GM19035 (cell line): ENCODE data around the gene LRRC4C.

ENCODE experiments used
- ATAC-seq: cut with Tn5 transposase; IDR thresholded peaks from one replicate; pipeline ENCODE4 v1.9.1; 2021; ENCODE audit not compliant: unreplicated experiment

LRRC4C gene

DNA sequence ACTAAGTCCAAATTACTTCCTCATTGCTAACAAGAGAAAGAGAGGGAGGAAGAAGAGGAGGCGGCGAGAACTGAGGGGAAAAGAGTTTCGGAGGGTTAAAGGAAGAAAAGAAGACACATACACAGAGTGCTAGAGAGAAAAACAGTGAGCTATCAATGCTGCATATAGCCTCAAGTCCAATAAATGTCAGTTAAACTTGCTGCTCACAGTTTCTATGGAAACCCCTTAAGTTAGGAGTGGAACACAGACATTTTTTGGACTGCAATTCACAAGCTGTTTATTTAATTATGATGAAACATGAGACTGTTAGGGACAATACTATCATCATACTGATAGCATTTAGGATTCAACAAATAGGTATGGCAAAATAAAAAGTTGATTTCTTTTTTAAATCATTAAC, 1320.4 kb downstream of the LRRC4C start:
- ATAC-seq, result no peak

DNA sequence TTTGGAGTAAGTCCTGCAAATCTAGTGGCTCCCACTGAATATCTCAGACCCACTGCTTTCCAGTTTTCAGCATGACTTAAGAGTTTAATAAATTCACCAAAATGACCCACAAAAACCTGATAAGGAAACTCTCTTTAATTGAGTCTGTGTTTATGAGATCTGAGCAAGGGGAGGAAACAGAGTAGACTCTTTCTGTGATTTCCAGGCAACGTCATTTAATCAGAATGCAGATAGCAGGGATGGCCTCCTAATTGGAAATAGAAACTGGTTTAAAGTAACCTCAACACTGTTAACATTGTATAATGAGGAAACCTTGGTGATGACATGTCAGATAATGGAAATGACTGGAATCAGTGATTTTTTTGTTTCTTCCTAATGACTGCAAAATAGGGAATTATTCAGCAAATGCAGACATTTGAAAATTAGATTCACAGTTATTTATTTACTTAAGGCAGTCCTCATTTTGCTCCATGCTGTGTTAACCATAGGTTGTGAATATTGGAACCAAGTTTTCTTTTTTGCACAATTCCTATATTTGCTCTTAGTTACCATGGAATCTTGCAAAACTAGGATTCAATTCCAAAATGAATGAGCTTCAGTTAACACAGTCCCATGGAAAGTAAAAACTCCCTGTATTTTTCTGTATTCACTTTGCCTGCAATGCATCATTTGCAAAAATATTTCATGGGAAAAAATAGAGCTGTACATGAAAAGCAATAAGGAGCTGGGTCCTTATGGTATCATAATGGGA, 1324.5 kb downstream of the LRRC4C start:
- no peak for ATAC-seq

DNA sequence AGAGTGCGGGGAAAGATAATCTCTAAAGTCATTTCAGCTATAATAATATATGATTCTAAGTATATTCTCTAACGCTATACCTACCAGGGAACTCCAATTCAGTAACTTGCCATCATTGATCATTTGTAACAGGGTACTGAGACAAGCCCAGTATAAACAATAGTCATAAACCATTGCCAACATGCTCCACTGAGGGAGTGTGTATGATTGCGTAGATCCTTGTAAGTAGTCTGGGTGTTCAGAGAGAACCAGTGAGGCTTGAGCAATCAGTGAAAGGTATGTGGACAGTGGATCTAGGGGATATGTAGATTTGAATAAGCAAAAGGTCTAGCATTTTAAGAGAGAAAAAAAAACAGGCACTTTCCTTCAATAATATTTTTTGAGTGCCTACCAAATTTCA, 1326.0 kb downstream of the LRRC4C start:
- no peak for ATAC-seq

DNA sequence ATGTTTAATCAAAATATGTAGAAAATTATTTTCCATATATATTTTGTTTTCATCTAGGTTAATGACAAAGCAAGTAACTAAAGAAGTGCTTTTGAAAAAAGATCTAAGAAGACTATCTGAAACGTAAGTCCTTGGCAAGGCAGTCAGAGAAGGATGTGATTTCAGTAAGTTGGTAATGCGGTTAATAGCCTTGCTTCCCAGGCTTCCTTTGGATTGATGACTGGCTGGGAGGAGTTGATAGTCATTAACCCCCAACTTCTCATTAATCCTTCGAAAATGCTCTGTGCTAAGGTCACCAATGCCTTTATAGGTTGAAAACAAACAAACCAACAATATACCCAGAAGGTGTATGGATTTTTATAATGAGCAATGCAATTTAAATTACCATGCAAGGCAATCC, 1326.5 kb downstream of the LRRC4C start:
- no peak for ATAC-seq

DNA sequence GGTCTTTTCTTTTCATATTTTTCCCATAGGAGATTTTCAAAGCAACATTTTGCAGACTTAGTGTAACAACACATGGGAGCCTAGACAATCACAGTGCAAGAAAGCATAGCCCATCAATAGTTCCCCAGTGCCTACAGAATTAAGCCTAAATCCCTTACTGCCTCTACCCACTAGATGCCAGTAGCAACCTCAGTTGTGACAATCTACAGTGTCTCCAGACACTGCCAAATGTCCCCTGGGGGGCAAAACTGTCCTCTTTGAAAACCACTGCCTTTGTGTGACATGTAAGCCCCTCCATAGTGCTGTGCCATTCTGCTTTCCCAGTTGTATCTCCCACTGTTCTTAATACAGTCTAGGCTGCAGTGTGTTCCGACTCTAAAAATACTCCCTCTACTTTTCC, 1329.0 kb downstream of the LRRC4C start:
- no peak for ATAC-seq

DNA sequence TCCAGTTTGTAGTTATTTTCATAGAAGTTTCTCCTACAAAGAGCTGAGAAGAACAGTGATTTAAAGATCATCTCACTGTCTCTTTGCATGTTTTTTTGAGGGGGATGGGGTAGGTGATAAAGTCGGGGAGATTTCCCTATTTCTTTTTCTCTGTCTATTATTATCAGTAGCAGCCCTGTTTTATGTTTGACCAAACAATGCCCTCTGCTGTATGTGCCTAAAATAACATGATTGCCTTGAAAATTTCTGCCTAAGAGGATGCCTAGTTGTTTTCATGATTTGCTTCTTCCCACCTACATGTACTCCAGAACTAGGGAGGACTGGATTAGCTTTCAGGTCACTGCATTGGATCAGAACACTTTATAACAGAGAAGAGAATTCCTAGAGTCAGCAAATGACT, 1330.2 kb downstream of the LRRC4C start:
- ATAC-seq, result no peak

DNA sequence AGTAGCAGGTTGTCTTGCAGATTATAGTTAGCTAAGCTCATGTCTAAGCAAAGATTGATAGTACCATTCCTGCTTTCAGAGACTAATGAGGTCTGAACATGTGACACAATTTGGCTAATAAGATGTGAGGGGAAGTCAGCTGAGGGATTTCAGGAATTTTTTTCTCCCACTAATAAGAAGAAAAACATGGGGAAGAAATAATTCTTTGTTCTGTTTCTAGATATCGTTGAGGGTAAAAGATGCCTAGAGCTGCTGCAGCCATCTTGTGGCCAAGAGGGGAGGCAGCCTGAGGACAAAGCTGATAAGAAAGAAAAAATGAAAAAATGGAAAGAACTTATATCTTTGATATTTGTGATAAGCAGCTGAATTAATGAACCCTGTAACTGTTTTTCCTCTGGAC, 1334.4 kb downstream of the LRRC4C start:
- no peak for ATAC-seq

DNA sequence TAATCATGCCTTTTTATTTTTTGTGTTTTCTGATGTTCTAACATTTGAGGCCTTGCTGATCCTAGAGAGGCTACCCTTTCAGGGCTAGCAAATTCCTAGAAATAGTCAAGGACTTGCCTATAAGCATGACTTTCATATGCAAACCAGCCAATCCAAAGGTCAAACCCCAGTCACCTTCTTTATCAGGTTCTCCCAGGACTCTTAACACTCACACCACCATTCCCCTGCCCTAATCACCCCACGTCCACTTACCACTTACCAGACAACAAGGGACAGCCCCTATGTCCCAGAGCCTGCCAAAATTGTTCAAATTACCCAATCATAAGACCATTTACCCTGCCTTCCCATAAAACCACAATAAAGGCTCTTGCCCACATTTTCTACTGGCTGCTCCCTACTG, 1339.8 kb downstream of the LRRC4C start:
- ATAC-seq, result no peak

DNA sequence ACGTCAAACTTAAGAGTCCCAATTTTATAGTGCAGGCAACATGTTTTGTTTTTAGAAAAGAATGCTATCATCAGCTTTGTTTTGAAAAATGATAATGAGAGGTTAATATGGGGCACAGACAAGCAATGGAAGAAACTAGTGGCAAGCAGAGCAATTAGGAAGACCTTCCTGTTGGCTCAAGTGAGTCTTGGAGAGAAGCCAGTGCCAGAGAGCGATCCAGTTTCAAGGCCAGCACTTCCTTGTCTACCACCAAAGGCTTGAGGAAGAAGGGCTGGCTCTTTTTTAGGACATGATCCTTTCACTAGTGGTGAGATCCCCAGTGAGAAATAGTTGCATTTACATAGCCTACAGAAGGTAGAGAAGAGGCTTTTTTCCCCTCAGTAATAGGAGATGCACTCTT, 1340.7 kb downstream of the LRRC4C start:
- ATAC-seq, result no peak

DNA sequence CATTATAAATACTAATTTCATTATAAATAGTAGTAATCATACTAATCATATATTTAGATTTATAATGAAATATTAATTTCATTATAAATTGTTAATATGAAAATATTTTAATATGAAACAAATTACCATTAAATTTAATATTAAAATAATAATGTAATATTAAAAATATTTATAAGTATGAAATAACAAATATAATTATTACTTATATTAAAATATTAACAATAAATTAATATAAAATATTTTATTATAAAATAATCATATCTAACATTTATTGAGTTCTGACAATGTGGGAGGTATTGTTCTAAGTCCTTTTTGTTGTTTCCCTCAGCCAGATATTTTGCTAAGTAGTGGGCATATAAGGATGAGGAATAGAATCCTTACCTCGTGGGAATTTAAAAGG, 1341.4 kb downstream of the LRRC4C start:
- no peak for ATAC-seq

DNA sequence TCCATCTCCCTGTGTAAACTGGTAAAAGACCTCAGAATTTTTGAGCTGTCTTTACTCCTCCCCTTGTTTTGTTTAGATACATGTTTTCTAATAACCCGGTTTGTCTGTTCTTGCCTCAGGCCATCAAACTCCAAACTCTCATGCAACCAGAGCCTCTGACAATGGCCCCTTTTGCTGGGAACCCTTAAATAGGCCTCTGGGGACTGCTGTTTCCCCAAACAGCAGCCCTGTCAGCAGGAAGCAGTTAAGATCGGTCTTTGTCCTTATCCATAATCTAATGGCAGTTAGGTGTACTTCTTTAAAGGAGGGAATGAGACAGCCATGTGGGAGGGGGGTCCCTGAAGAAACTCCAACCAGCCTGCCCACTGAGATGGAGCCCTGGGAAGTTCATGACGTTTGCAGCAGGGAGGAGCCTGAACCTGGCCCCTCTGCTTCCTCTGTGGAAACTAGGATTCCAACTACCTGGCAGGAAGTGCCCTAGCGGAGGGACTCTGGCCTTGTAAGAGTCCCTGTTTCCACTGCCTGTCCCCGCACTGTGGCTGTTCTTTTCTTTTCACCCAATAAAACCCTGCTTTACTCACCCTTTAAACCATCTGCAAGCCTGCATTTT, 1354.4 kb downstream of the LRRC4C start:
- no peak for ATAC-seq

DNA sequence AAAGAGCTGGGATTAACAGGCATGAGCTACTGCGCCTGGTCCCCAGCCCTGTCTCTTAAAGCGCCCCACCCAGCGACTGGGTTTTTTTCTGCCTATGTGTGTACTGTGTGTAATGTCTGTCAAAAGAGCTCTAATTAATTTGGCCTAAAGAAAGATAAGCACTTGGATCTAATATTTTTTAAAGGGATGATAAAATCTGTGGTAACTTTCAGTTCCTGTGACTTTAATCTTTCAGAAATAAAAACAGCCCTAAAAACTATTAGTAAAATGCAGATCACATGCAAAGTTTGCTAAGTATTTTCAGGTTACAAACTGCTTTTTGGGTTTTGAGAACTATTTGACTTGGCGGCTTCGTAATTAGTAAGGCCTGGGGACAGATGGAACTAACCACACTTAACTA, 1358.7 kb downstream of the LRRC4C start:
- ATAC-seq, result no peak

DNA sequence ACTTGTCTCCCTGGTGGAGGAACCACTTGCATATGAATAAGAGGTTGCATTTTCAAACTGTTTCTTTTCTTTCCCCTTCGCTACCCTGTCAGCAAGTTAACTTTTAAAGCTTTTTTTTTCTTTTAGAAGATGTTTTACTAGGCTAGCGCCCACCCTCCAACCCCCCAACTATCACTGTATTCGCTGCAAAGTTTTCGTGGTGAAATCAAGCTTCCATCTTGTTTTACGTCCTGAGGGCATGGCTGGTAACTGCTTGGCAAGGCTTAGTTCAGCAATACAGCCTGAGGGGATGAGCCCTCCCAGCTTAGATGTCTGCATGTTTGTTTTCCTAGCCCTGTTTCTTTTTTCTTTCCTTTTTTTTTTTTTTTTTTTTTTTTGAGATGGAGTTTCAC, 1359.3 kb downstream of the LRRC4C start:
- ATAC-seq, result no peak

DNA sequence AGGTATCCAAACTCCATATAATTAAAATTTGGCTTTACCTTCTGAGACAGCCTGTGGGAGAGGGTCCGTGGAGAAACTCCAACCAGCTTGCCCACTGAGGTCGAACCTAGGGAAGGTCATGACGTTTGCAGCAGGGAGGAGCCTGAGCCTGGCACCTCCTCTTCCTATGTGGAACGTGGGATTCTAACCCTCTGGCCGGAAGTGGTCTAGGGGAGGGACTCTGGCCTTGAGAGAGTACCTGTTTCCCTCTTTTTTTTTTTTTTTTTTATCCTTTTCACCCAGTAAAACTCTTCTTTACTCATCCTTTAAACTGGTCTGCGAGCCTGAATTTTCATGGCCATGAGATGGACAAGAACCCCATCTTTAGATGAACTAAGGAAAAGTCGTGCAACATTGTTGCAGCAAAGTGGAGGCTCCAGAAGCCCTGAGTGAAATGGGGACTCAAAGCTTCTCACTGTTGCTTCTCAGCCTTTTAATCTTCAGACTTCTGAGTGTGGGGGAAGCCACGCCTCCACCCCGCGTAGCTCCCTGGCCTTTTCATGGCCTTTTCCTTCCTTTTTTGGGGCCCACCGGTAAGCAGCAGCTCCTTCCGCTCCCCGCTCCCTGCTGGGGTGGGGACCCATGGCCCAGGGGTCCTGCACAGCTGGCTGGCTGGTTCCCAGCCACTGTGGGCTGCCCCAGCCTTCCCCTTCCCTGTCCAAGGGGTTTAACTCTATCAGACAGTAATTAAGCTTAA, 1359.9 kb downstream of the LRRC4C start:
- ATAC-seq, result no peak

DNA sequence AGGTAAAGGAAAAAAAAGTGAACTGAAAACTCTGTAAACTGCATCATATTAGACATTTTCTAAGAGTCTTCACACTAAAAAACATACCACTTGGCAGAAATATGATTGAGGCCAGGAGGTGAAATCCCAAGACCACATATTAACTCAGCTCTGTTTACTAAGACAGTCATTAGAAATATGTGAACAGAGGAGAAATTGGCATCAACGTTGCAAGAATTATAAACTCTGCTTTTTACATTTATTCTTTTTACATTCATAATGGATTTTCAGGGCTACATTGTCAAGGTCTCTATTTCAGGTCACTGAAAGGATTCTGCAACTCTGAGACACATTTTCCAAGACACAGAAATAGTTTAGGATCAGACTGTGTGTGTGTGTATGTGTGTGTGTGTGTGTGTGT, 1364.0 kb downstream of the LRRC4C start:
- ATAC-seq, result no peak

DNA sequence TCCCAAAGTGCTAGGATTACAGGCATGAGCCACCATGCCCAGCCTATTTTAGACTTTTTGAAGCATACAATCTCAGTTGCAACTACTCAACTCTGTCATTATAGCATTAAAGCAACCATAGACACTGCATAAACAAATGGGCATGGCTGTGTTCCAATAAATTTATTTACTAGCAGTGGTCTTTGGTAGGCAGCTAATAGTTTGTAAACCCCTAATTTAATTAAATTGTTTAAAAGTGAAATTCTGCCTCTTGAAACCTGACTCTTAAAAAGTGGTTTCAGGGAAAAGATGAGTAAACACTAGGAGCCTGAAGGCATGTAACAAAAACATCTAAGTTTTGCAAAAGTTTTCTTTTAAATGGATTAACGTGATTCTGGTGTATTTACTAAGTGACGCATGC, 1364.5 kb downstream of the LRRC4C start:
- no peak for ATAC-seq

DNA sequence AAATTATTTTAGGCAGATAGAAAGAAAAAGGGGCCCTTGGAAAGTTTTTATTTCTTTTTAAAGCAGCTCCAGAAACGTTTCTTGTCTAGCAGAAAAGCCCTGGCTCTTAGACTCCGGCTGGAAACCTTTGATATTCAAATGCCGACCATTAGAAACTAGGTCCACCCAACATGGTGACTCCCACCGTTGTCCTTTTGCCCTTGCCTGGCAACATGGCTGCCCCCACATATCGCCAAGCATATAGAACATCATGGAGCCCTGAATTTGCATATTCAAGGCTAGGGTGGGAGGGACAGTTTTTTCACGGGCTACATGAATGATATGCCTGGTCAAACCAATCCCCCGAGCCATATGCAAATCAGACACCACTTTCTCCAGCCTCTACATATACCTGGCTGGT, 1379.0 kb downstream of the LRRC4C start:
- ATAC-seq, result no peak
